Stimulated activated naive CD4-positive, alpha-beta T cell (primary cell): ENCODE measurements around the gene KRTAP10-11.
A peak's percentile ranks its signal among the peaks of the same experiment; 100 is the strongest.
"Not testable (repeated sequence)": the region's sequence is repeated elsewhere in the genome, so short reads cannot be mapped to it uniquely, and the experiment has no call there.

ENCODE experiments used
- DNase-seq, 6 experiments: peaks; one replicate each; lab custom pipeline; 2025; lab: John Stamatoyannopoulos, UW

KRTAP10-11 gene

GRCh38 chr21:44664691-44665090 is 18.5 kb downstream of the KRTAP10-11 start:
- DNase-seq, result no peak

GRCh38 chr21:44666401-44667320 is 20.4 kb downstream of the KRTAP10-11 start, which contains the start of gene KRTAP12-2:
Gene KRTAP12-2 (minus strand): TSS chr21:44666927. CDS start chr21:44666886, 41 bp downstream.
- no peak for DNase-seq

GRCh38 chr21:44667612-44668011 is 21.4 kb downstream of the KRTAP10-11 start:
- no peak for DNase-seq

GRCh38 chr21:44670642-44671432 is 24.6 kb downstream of the KRTAP10-11 start:
- DNase-seq, result no peak

- no peak for DNase-seq
These were observed 25.7 kb downstream of the KRTAP10-11 start for GRCh38 chr21:44671911-44672310.

- DNase-seq, result no peak
These were observed 31.7 kb downstream of the KRTAP10-11 start for GRCh38 chr21:44677881-44678280.

- DNase-seq, result no peak
These were observed 34.9 kb downstream of the KRTAP10-11 start for GRCh38 chr21:44681152-44681551.

- DNase-seq, result no peak
These were observed 35.8 kb downstream of the KRTAP10-11 start, which contains the start of gene KRTAP12-1 for GRCh38 chr21:44681861-44682579. Gene KRTAP12-1 (minus strand): TSS chr21:44682163. CDS start chr21:44682123, 40 bp downstream.

- DNase-seq, result no peak
These were observed 36.5 kb downstream of the KRTAP10-11 start for GRCh38 chr21:44682580-44683151.

- DNase-seq, result no peak
These were observed 37.9 kb downstream of the KRTAP10-11 start for GRCh38 chr21:44684077-44684476.

- DNase-seq, result no peak
These were observed 38.3 kb downstream of the KRTAP10-11 start for GRCh38 chr21:44684483-44684882.

- not testable (repeated sequence) for DNase-seq
These were observed 38.8 kb downstream of the KRTAP10-11 start for GRCh38 chr21:44685050-44685449.

- no peak for DNase-seq
These were observed 40.0 kb downstream of the KRTAP10-11 start for GRCh38 chr21:44686000-44686781.

GRCh38 chr21:44686843-44687561 is 40.8 kb downstream of the KRTAP10-11 start:
- DNase-seq, result no peak

GRCh38 chr21:44687671-44688070 is 41.5 kb downstream of the KRTAP10-11 start:
- DNase-seq, result no peak

GRCh38 chr21:44689740-44690139 is 43.5 kb downstream of the KRTAP10-11 start:
- DNase-seq, result not testable (repeated sequence)

- peak in 1 of 6 experiments; percentile 35 for DNase-seq
These were observed 45.5 kb downstream of the KRTAP10-11 start for GRCh38 chr21:44691686-44692085.

GRCh38 chr21:44692798-44693512 is 46.7 kb downstream of the KRTAP10-11 start:
- DNase-seq, result no peak

- no peak for DNase-seq
These were observed 48.6 kb downstream of the KRTAP10-11 start for GRCh38 chr21:44694776-44695175.
